GM15510 (cell line): Measurements from ENCODE around the gene LRRC45.

Source experiments
- POLR2A ChIP-seq: IDR thresholded peaks from 3 replicates; pipeline ENCODE4 v1.6.1; 2011; ENCODE audit warnings: borderline replicate concordance; ENCODE audit not compliant: insufficient read length; ENCODE audit errors: extremely low read depth

Gene LRRC45

GRCh38 chr17:82000803-82001570 is 22.1 kb upstream of the LRRC45 start:
- TF ChIP-seq POLR2A: no peak

DNA sequence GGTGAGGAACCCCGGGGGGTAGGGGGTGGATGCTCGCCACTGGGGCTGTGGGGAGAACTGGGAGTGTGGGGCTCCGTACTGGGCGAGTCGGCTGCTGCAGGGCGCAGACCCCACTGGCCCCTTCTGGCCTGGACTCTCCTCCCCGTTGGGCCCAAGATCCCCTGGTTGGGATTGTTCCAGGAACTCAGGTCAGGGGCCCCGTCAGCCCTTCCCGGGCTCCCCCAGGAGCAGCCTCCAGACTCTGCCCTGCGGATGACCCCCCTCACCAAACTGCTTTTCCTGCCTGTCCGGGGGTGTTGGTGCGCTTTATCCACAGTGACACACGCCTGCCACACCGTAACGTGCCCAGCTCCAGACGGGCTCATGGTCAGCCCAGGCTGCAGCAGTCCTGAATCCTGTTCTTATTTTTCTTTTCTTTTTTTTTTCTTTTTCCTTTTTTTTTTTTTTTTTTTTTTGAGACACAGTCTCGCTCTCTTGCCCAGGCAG is 21.5 kb upstream of the LRRC45 start:
- no peak for TF ChIP-seq POLR2A

DNA sequence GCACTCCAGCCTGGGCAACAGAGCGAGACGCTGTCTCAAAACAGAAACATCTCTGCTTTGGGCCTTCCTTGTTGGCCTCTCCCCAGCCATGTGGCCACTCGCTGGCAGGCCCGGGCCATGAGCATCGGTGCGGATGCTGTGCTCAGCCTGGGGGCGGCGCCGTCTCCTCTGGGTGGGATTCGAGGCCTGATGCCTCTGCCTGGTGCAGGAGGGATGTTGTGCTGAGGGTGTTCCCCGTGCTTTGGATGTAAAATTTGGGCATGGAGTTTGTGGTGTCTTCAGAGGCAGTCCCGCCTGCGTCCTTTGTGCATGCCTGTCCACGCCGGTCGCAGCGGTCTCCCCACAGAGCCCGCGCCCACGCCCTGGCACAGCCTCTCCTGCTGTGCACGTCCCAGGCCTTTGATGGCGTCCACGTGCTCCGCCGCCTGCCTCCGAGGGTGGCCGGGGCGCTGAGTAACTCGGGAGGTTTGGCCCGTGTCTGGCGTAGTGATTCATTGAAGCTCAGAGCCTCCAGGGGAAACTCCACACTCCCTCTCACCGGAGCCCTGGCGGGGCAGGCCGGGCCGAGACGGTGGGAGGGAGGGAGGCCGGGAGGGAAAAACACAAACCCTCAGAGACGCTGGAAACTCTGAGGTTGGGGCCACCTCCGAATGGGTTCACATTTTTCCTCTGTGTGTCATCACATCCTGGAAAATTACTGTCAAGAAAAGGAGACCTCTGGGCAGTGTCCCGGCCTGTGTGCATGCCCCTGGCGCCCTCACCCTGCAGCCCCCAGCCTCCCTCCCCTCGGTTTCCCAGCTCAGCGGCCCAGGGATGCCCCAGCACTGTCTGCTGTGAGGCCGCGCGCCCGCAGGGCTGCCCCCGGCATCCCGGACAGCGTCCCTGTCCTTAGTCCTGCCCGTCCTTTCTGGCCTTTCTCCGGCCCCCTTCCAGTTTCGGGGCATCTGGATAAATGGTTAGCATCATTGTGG is 19.4 kb upstream of the LRRC45 start:
- TF ChIP-seq POLR2A: no peak

DNA sequence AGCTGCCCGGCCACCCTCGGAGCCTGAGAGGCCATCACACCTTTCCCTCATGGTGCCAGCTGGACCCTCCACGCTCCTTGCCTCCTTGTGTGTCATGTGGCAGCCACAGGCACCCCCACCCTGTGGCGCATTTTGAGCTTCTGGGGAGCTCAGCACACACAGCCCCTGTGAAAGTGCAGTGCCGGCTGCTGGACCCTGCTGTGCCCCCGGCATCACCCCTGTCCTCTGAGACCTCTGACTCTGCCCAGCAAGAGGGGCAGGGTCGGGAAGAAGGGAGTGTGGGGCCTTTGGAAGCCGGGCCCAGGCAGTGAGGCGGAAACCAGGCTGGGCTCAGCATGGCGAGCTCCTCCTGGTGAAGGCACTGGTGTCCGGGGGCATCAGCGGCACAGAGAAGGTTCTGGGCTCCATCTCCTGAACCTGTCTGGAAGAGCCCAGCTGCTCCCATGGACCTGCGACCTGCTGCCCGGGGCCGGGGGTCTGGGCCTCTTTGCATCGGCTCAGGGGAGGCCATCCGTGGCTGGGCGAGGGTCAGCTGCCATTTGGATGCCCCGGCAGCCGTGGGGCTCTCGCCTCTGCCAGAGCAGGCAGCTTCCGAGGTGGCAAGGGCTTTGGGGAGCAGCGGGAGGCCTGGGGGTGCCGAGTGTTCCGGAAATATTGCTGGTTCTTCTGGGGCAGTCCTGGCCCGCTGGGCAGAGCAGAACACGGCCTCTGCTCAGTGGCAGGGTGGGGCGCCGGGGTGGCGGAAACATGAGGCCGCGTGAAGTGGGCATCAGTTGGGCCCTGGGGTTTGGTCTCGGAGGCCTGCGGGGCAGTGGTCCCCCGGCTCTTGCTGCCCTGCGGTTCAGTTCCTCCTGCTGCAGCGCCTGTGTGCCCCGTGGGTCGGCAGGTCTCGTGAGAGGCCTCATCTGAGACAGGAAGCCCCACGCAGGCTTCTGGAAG is 18.3 kb upstream of the LRRC45 start:
- TF ChIP-seq POLR2A: no peak

DNA sequence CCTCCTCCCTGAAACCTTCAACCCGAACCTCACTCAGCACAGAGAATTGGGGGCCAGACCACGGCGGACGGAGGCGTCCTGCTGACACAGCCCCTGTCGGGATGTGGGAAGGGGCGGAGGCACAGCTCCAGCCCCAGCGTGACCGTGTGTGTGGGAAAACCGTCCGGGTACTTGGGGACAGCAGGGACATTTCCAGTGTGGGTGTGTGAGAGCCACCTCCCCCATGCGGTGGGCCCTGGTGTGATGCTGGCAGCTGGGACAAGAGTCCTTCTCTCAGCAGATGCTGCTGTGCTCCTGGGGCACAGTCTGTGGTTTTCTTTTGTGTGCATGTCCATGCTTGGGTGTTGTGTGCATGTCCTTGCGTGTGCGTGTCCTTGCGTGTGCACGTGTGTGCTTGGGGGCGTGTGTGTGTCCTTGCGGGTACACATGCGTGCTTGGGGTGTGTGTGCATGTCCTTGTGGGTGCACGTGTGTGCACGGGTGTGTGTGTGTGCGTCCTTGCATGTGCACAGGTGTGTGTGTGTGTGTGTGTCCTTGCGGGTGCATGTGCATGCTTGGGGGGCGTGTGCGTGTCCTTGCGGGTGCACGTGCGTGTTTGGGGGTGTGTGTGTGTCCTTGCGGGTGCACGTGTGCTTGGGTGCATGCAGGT is 17.3 kb upstream of the LRRC45 start:
- TF ChIP-seq POLR2A: no peak

DNA sequence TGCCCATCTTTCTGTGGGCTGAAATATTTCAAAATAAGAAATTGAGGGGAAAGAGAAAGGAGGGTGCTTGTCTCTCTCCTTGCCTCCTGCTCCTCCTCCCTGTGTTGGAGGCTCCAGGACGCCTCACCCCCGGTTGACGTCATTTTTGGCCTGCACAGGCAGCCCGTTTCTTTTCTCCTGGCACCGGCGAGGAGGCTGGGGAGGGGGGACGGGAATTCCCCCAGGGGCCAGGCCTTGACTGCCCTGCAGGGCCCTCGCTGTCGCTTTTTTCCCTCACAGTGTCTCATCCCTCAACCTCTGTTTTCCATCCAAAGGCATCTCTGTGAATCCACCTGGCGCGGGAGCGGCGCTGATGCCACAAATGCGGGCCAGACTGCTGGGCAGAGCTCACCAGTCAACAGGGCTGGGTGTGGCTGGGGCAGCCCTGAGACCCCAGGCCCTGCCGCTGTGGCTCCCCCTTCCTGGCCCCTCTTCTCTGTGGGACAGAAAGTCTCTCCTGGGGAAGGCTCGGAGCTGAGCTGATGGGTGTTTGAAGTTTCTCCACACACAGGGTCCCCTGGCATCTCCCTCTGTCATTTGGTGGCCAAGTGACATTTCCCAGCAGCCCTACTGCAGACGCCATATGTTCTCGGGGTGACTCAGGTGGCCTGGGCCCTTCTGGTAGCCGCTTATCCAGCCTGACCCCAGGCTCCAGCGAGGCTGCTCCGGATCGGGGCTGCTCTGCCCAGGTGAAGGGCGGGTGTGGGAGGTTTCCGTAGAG is 16.5 kb upstream of the LRRC45 start:
- TF ChIP-seq POLR2A: no peak

- no peak for TF ChIP-seq POLR2A
These were observed 15.9 kb upstream of the LRRC45 start for GRCh38 chr17:82007228-82007494.

DNA sequence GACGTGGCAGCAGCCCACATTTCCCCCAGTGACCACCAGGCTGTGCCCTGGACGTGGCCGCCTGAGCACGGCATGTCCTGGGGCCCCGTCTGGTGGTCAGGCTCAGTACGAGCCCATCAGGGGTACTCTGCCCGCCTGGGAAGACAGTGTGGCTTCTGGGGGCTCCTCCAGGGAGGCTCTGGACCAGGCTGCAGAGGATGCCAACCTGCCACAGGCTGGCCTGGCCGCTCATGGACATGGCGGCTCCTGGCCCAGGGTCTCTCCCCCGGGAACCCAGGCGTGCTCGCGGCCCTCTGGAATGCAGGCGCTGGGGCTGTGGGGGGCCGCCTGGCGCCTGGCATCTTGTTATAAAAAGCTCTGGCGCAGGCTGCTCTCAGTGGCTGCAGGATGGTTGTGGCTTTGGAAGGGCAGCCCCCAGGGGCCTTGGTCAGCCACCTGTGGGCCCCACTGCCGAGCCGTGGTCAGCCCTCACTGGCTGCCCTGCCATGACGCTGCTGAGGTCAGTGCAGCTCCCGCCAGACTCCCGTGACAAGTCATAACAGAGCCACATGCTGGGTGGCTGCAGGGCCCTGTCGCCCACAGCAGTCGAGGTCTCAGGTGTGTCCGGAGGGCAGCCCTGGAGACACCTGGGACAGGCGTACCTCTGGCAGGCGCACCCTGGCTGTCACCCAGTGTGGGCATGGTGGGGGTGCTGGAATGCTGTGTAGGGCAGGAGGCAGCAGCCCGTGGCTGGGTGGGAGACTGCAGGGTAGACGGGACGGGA is 15.4 kb upstream of the LRRC45 start:
- TF ChIP-seq POLR2A: no peak

- no peak for TF ChIP-seq POLR2A
These were observed 14.7 kb upstream of the LRRC45 start for GRCh38 chr17:82008258-82008940.

- TF ChIP-seq POLR2A: no peak
These were observed 14.1 kb upstream of the LRRC45 start for GRCh38 chr17:82008941-82009405.

DNA sequence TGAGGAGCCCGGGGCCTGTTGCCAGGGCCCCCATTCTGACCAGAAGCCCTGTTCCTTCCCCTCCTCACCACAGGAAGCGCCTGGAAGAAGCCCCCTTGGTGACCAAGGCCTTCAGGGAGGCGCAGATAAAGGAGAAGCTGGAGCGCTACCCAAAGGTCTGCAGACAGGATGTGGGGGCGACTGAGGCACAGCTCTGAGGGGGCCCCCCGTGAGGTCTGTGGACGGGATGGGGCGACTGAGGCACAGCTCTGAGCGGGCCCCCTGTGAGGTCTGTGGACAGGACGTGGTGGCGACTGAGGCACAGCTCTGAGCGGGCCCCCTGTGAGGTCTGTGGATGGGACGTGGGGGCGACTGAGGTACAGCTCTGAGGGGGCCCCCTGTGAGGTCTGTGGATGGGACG is 13.7 kb upstream of the LRRC45 start:
- no peak for TF ChIP-seq POLR2A
